ENCODE measurements around the gene PTPRM. TPM values are rescaled to one million over a fixed set of nuclear protein-coding genes. Genes with fewer than 3 reads are reported as not detected.

The PTPRM gene
- total and polyA plus RNA-seq, 4 donors: 9.2 to 23.0 (median 12.7) TPM

DNA sequence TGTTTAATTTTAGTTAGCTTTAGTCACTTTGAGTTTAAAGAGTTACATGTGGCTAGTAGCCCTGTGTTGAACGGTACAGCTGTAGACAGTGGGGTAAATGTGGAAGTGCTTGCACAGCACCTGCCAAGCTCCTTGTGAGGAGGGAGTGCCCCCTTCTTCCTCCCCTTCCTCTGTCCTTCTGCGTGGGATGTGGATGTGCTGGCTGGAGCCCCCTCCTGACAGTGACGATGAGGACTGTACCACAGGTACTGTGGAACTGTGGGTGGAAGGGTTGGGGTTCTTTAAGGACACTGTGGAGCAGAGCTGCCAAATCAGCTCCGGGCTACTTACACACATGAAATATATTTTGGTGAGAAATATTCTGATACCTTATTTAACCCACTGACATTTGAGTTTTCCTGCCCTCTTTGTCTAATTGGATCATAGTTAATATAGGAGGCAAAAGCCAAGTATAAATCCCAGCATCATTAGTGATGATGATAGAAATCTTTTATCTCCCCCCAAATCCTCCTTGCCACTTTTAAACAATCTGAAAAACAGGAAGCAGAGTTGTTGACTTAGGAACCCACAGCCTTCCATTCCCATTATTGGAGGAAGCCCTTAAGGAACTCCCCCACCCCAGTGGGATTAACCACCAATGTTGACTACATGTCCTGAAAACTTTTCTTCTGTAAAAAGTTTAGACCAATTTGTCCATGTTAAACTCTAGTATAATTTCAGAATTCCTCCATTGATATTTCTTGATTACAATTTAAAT lies 181.3 kb downstream of the PTPRM start:
- H3K4me1 ChIP-seq (ENCODE audit: control insufficient read depth in 4 of 4, insufficient read depth in 4 of 4, low read length in 3 of 4): no peaks in the 10 kb centered on the region
- TF ChIP-seq HNF4G (IDR thresholded peaks at IDR 0.05): no peak
- TF ChIP-seq GABPA (IDR thresholded peaks at IDR 0.05 in 1 of 2, conservative IDR thresholded peaks at IDR 0.05 in 1 of 2): no peak
- TF ChIP-seq RXRA (IDR thresholded peaks at IDR 0.05): no peak
- TF ChIP-seq TAF1 (conservative IDR thresholded peaks at IDR 0.05): no peak
- TF ChIP-seq HNF4A (conservative IDR thresholded peaks at IDR 0.05): no peak
- TF ChIP-seq RAD21 (IDR thresholded peaks at IDR 0.05): no peak
- no peak for TF ChIP-seq NR2F2 (IDR thresholded peaks at IDR 0.05)
- TF ChIP-seq SP1 (IDR thresholded peaks at IDR 0.05): no peak
- TF ChIP-seq, protein P1, sequence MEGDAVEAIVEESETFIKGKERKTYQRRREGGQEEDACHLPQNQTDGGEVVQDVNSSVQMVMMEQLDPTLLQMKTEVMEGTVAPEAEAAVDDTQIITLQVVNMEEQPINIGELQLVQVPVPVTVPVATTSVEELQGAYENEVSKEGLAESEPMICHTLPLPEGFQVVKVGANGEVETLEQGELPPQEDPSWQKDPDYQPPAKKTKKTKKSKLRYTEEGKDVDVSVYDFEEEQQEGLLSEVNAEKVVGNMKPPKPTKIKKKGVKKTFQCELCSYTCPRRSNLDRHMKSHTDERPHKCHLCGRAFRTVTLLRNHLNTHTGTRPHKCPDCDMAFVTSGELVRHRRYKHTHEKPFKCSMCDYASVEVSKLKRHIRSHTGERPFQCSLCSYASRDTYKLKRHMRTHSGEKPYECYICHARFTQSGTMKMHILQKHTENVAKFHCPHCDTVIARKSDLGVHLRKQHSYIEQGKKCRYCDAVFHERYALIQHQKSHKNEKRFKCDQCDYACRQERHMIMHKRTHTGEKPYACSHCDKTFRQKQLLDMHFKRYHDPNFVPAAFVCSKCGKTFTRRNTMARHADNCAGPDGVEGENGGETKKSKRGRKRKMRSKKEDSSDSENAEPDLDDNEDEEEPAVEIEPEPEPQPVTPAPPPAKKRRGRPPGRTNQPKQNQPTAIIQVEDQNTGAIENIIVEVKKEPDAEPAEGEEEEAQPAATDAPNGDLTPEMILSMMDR (IDR thresholded peaks at IDR 0.05; ENCODE audit: low read depth, low read length, missing input control): no peak
- no peak for TF ChIP-seq FOXA1 (IDR thresholded peaks at IDR 0.05)
- TF ChIP-seq, protein P2, sequence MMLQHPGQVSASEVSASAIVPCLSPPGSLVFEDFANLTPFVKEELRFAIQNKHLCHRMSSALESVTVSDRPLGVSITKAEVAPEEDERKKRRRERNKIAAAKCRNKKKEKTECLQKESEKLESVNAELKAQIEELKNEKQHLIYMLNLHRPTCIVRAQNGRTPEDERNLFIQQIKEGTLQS (IDR thresholded peaks at IDR 0.05): no peak
- TF ChIP-seq, protein P3, sequence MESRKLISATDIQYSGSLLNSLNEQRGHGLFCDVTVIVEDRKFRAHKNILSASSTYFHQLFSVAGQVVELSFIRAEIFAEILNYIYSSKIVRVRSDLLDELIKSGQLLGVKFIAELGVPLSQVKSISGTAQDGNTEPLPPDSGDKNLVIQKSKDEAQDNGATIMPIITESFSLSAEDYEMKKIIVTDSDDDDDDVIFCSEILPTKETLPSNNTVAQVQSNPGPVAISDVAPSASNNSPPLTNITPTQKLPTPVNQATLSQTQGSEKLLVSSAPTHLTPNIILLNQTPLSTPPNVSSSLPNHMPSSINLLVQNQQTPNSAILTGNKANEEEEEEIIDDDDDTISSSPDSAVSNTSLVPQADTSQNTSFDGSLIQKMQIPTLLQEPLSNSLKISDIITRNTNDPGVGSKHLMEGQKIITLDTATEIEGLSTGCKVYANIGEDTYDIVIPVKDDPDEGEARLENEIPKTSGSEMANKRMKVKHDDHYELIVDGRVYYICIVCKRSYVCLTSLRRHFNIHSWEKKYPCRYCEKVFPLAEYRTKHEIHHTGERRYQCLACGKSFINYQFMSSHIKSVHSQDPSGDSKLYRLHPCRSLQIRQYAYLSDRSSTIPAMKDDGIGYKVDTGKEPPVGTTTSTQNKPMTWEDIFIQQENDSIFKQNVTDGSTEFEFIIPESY (IDR thresholded peaks at IDR 0.05): no peak
- TF ChIP-seq, protein P4, sequence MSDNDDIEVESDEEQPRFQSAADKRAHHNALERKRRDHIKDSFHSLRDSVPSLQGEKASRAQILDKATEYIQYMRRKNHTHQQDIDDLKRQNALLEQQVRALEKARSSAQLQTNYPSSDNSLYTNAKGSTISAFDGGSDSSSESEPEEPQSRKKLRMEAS (IDR thresholded peaks at IDR 0.05): no peak
- H3K27ac ChIP-seq (ENCODE audit: low read depth in 1 of 2, low read length in 2 of 2): no peak overlapping the region
- DNase-seq (ENCODE audit: low spot score): no peak
- no peaks in the 10 kb centered on the region for H3K36me3 ChIP-seq (ENCODE audit: control insufficient read depth in 4 of 4, insufficient read depth in 3 of 4, low read depth in 1 of 4, low read length in 3 of 4)
- peaks cover 0 to 5% (median 0%) of the 10 kb centered on the region in 4 donors for H3K9me3 ChIP-seq (ENCODE audit: control insufficient read depth in 4 of 4, low read length in 3 of 4)
- H3K4me3 ChIP-seq (ENCODE audit: low read depth in 1 of 3, low read length in 3 of 3): no peak overlapping the region
- H3K9ac ChIP-seq (ENCODE audit: low read depth in 1 of 2, low read length in 2 of 2): no peak overlapping the region
- H3K27me3 ChIP-seq (ENCODE audit: control insufficient read depth in 4 of 4, insufficient read depth in 4 of 4, low read length in 3 of 4): no peaks in the 10 kb centered on the region
- WGBS: 71% methylated on average over 4 of the region's 4 CpGs

DNA sequence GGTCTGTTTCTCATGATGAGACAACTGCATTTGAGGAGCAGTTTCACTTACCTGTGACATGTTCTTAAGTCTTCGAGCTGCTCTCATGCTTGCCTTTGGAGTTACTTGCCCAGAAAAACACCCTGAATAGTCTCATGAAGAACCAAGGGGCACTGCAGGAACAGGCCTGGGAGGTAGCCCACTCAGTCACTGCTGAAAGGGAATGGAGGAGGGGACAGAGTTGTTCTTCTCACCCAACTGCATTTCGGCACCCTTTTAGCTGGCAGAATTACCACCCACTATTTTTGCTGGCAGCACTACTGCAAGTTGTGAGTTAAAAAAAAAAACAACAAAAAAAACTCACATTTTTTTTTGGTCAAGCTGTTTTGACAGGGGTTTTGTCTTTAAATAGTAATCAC lies 181.9 kb downstream of the PTPRM start:
- H3K36me3 ChIP-seq (ENCODE audit: control insufficient read depth in 4 of 4, insufficient read depth in 3 of 4, low read depth in 1 of 4, low read length in 3 of 4): no peaks in the 10 kb centered on the region
- no peak overlapping the region for H3K27ac ChIP-seq (ENCODE audit: low read depth in 1 of 2, low read length in 2 of 2)
- DNase-seq (ENCODE audit: low spot score): no peak
- H3K27me3 ChIP-seq (ENCODE audit: control insufficient read depth in 4 of 4, insufficient read depth in 4 of 4, low read length in 3 of 4): no peaks in the 10 kb centered on the region
- H3K9ac ChIP-seq (ENCODE audit: low read depth in 1 of 2, low read length in 2 of 2): no peak overlapping the region
- H3K4me3 ChIP-seq (ENCODE audit: low read depth in 1 of 3, low read length in 3 of 3): no peak overlapping the region
- no peaks in the 10 kb centered on the region for H3K4me1 ChIP-seq (ENCODE audit: control insufficient read depth in 4 of 4, insufficient read depth in 4 of 4, low read length in 3 of 4)
- peaks cover 0 to 5% (median 0%) of the 10 kb centered on the region in 4 donors for H3K9me3 ChIP-seq (ENCODE audit: control insufficient read depth in 4 of 4, low read length in 3 of 4)
- 93% methylated on average over 2 of the region's 2 CpGs for WGBS
- TF ChIP-seq, protein P1 (IDR thresholded peaks at IDR 0.05; ENCODE audit: low read depth, low read length, missing input control): no peak
- TF ChIP-seq, protein P5, sequence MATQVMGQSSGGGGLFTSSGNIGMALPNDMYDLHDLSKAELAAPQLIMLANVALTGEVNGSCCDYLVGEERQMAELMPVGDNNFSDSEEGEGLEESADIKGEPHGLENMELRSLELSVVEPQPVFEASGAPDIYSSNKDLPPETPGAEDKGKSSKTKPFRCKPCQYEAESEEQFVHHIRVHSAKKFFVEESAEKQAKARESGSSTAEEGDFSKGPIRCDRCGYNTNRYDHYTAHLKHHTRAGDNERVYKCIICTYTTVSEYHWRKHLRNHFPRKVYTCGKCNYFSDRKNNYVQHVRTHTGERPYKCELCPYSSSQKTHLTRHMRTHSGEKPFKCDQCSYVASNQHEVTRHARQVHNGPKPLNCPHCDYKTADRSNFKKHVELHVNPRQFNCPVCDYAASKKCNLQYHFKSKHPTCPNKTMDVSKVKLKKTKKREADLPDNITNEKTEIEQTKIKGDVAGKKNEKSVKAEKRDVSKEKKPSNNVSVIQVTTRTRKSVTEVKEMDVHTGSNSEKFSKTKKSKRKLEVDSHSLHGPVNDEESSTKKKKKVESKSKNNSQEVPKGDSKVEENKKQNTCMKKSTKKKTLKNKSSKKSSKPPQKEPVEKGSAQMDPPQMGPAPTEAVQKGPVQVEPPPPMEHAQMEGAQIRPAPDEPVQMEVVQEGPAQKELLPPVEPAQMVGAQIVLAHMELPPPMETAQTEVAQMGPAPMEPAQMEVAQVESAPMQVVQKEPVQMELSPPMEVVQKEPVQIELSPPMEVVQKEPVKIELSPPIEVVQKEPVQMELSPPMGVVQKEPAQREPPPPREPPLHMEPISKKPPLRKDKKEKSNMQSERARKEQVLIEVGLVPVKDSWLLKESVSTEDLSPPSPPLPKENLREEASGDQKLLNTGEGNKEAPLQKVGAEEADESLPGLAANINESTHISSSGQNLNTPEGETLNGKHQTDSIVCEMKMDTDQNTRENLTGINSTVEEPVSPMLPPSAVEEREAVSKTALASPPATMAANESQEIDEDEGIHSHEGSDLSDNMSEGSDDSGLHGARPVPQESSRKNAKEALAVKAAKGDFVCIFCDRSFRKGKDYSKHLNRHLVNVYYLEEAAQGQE (IDR thresholded peaks at IDR 0.05): no peak
- TF ChIP-seq HNF4G (IDR thresholded peaks at IDR 0.05) (no peak), HNF4A (conservative IDR thresholded peaks at IDR 0.05) (no peak), TAF1 (conservative IDR thresholded peaks at IDR 0.05) (no peak), FOXA2 (IDR thresholded peaks at IDR 0.05) (no peak), YY1 (IDR thresholded peaks at IDR 0.05) (no peak), RXRA (IDR thresholded peaks at IDR 0.05) (no peak), FOXA1 (IDR thresholded peaks at IDR 0.05) (no peak), JUND (IDR thresholded peaks at IDR 0.05) (no peak), SP1 (IDR thresholded peaks at IDR 0.05) (no peak), EGR1 (IDR thresholded peaks at IDR 0.05; ENCODE audit: low read depth in 2 of 2) (no peak), NR2F2 (IDR thresholded peaks at IDR 0.05) (no peak), RAD21 (IDR thresholded peaks at IDR 0.05) (no peak)
- TF ChIP-seq, protein P4 (IDR thresholded peaks at IDR 0.05): no peak
- TF ChIP-seq, protein P3 (IDR thresholded peaks at IDR 0.05): no peak
